Stomach (tissue), 9 donors: ENCODE measurements around the gene GPR61. TPM values are rescaled to one million over a fixed set of nuclear protein-coding genes. Genes with fewer than 3 reads are reported as not detected.
A peak's percentile ranks its signal among the peaks of the same experiment; 100 is the strongest.

Experiments
- DNase-seq, 2 donors: peaks; one replicate each; pipeline versions ENCODE4 v3.0.0 to v3.0.0-alpha.2; 2013 to 2019
- H3K27ac ChIP-seq, 5 donors: fragments of 200-600 bp in 4 of 5; sonication (generic) in 4 of 5; one replicate each; pipeline ENCODE4 v1.5.1; 2013 to 2019; ENCODE audit warnings: mild to moderate bottlenecking in 1 of 5, moderate library complexity in 1 of 5
- H3K27me3 ChIP-seq, 3 donors: fragments of 200-600 bp; sonication (generic); one replicate each; pipeline ENCODE4 v1.5.1; 2017 to 2019; ENCODE audit warnings: mixed run types in 1 of 3
- H3K36me3 ChIP-seq, 4 donors: fragments of 200-600 bp; sonication (generic); 1 replicate in 3 of 4; 2 replicates in 1 of 4; pipeline ENCODE4 v1.5.1; 2016 to 2019
- H3K4me1 ChIP-seq, 4 donors: fragments of 200-600 bp; sonication (generic); one replicate each; pipeline ENCODE4 v1.5.1; 2016 to 2019
- H3K4me3 ChIP-seq, 4 donors: fragments of 200-600 bp; sonication (generic) in 3 of 4; one replicate each; pipeline ENCODE4 v1.5.1; 2016 to 2019; ENCODE audit warnings: mild to moderate bottlenecking in 1 of 4
- H3K9me3 ChIP-seq, 4 donors: fragments of 200-600 bp; sonication (generic); one replicate each; pipeline ENCODE4 v1.5.1; 2016 to 2019
- EP300 ChIP-seq: sonication (generic); formaldehyde crosslinking; IDR thresholded peaks from one replicate; pipeline ENCODE4 v1.6.1; 2017; ENCODE audit warnings: antibody characterized with exemption
- POLR2A ChIP-seq, 4 donors: fragments of 450-650 bp; IDR thresholded peaks; one replicate each; pipeline ENCODE4 v1.6.1; 2016; ENCODE audit warnings: antibody characterized with exemption in 4 of 4, control low read depth in 2 of 4, mild to moderate bottlenecking in 1 of 4, moderate library complexity in 1 of 4
- POLR2AphosphoS5 ChIP-seq, 3 donors: sonication (generic); formaldehyde crosslinking; IDR thresholded peaks; one replicate each; pipeline ENCODE4 v1.6.1; 2016; ENCODE audit warnings: antibody characterized with exemption in 3 of 3
- WGBS, 5 donors: extraction: QIAGEN DNeasy Blood & Tissue Kit in 3 of 5; methylation state at CpG; one replicate each; pipeline versions ENCODE4 v1.1.5 to v1.1.7; 2013 to 2018; 5-methylcytosine and 5-hydroxymethylcytosine counted together
- intact Hi-C: fragments of 100-400 bp; cut with DNase I; formaldehyde crosslinking; loops from one replicate; pipeline ENCODE4 v1.15.1; 2023; ENCODE audit warnings: low total_unique reads
- polyA plus RNA-seq, 3 donors: library from polyadenylated mRNA; stranded (reverse); fragments of 200-250 nt; gene quantifications; one replicate each; pipeline ENCODE4 v1.2.3, GENCODE V29; 2013
- total RNA-seq, 5 donors: library from RNA; depleted of rRNA; stranded (reverse); fragments of >200 nt; gene quantifications; one replicate each; pipeline versions ENCODE4 v1.1.0 to v1.2.3, GENCODE V29; 2014 to 2016
- TF ChIP-seq, protein P1 (sequence below), 7 experiments: fragments of 450-650 bp in 4 of 7; fragments of 200-600 bp in 3 of 7; sonication (generic) in 3 of 7; IDR thresholded peaks; one replicate each; pipeline ENCODE4 v1.5.1; 2016 to 2019; ENCODE audit warnings: antibody characterized with exemption in 7 of 7, control low read depth in 2 of 7, mild to moderate bottlenecking in 1 of 7
- donor health status: healthy with polysubstance abuse.
- donor health status: Bipolar disorder and iron deficiency.
- donor health status: healthy.

The GPR61 gene
- total and polyA plus RNA-seq, 8 donors = 0.12 TPM; not detected in 7

DNA sequence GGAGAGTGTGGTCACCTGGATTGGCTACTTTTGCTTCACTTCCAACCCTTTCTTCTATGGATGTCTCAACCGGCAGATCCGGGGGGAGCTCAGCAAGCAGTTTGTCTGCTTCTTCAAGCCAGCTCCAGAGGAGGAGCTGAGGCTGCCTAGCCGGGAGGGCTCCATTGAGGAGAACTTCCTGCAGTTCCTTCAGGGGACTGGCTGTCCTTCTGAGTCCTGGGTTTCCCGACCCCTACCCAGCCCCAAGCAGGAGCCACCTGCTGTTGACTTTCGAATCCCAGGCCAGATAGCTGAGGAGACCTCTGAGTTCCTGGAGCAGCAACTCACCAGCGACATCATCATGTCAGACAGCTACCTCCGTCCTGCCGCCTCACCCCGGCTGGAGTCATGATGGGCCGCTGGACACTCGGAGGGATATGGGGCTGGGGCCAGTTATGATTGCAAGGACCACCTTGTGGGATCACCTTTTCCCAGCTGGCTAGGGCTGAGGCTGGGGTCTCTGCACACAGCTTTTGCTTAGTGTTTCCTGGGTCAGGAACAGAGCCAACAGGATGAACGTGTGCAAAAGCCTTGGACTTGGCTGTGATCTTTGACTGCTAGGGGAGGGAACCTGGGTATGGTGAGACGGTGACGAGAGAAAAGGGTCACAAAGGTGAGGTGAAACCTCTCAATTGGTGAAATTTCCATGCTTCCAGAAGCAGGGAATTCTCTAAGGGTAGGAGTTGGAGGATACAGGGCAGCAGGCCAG is 4.5 kb downstream of the GPR61 start:
- Histone ChIP-seq H3K27me3 (no peaks in the 10 kb centered on the region), H3K9me3 (no peaks in the 10 kb centered on the region), H3K36me3 (no peaks in the 10 kb centered on the region), H3K27ac (no peak overlapping the region), H3K4me1 (peaks cover 9 to 19% (median 14%) of the 10 kb centered on the region in 4 donors), H3K4me3 (no peak overlapping the region)
- intact Hi-C loops = loop anchor here (5.0 to 10.0 kb wide), 2 partner anchors 88 to 231 kb away; no protein-coding TSS in a partner anchor
- TF ChIP-seq POLR2AphosphoS5 (IDR thresholded peaks at IDR 0.05) = no peak
- no peak for TF ChIP-seq POLR2A (IDR thresholded peaks at IDR 0.05)
- TF ChIP-seq, protein P1, sequence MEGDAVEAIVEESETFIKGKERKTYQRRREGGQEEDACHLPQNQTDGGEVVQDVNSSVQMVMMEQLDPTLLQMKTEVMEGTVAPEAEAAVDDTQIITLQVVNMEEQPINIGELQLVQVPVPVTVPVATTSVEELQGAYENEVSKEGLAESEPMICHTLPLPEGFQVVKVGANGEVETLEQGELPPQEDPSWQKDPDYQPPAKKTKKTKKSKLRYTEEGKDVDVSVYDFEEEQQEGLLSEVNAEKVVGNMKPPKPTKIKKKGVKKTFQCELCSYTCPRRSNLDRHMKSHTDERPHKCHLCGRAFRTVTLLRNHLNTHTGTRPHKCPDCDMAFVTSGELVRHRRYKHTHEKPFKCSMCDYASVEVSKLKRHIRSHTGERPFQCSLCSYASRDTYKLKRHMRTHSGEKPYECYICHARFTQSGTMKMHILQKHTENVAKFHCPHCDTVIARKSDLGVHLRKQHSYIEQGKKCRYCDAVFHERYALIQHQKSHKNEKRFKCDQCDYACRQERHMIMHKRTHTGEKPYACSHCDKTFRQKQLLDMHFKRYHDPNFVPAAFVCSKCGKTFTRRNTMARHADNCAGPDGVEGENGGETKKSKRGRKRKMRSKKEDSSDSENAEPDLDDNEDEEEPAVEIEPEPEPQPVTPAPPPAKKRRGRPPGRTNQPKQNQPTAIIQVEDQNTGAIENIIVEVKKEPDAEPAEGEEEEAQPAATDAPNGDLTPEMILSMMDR (IDR thresholded peaks at IDR 0.05) = no peak
- no peak for TF ChIP-seq EP300
- DNase-seq = no peak
- WGBS, 5 donors = 61 to 69% (median 68%) methylated on average over 13 to 14 of the region's 14 CpGs

DNA sequence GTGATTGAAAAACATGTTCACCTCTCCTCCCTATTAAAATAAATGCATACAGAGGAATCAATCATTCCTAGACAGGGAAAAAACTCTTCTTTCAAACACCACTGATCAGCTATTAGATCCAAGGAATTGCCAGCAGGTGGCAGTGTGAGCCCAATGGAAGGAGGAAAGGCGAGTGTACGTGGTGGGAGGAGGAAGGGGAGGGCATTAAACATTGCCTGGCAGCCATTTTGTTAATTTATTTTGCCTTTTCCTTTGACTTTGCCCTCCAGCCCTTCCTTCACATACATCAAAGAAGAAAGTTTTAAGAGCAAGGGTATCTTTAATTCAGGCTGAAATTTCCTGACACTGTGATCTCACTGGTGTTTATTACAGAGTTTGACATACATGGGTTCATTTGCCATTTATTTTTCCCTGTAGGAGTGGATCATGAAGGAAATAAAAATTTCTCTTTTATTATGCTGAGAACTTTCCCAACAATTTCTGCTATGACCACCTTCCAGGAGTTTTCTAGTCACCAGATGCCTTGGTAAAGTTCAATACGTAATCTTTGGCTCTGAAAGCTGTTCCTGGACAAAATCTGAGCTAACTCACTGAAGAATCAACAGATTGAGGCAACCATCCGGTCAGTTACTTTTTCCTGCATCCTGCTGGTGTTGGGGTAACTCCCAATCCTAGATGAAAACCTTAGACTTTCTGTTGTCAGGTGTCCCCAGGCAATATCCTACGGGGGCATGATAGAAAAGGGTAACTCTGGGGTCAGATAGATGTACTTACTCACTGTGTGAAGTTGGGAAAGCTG is 6.8 kb downstream of the GPR61 start:
- TF ChIP-seq POLR2AphosphoS5 (IDR thresholded peaks at IDR 0.05) = peak in 2 of 3 donors; percentile 50 to 87
- TF ChIP-seq, protein P1 (IDR thresholded peaks at IDR 0.05) = peak in 5 of 7 experiments; percentile 65 to 96 (median 80)
- TF ChIP-seq EP300 = no peak
- Histone ChIP-seq H3K27ac (peak overlapping the region; percentile 76 to 98 (median 96)), H3K4me3 (peak overlapping the region; percentile 59 to 94 (median 86))

DNA sequence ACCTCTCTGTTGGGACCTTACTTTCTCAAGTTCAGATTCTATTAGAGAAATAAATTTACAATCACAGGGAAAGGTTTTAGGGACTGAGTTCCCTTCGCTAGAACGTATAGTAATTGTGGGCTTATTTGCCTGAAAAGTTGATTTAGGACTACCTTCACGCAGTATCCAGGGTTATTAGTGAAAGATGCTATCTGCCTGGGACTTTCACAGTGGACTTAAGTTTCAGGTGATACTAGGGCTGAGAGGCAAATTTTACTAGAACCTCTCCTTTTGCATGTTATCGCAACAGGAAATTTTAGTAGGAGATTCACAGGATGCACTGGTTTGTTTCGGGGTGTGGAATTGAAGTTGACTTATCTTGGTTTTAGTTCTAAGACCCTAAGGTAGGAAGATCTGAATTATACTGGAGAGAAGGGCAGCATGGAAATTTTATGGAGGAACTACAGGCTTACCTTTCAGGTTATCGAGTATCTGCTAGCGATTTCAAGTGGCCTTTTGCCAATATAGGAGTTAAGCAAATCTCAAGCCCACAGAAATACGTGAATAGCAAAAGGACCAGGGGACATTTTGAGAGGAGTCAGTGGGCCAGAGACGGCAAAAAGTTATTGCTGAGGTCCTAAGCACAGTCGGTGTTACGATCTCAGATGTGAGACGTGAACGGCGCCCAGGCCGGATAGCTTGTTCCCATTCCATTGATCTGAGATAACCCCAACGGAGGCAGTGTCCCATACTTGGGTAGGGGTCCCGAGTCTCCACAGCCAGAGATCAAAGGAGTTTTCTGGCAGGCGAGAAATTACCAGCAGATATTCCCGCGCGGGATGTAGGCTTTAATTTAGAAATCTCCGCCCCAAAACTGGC is 8.0 kb downstream of the GPR61 start:
- H3K4me3 ChIP-seq = peak overlapping the region; percentile 59 to 94 (median 86)
- H3K4me1 ChIP-seq = peaks cover 18 to 53% (median 37%) of the 10 kb centered on the region in 4 donors
- WGBS, 5 donors = 5 to 9% (median 7%) methylated on average over 21 to 22 of the region's 22 CpGs
- H3K36me3 ChIP-seq = no peaks in the 10 kb centered on the region
- H3K27ac ChIP-seq = peak overlapping the region; percentile 92 to 98 (median 98)
- intact Hi-C loops = loop anchor here (10.0 kb wide), 1 partner anchor 227 kb away; no protein-coding TSS in a partner anchor
- TF ChIP-seq, protein P1 (IDR thresholded peaks at IDR 0.05) = no peak
- TF ChIP-seq POLR2AphosphoS5 (IDR thresholded peaks at IDR 0.05) = no peak
- TF ChIP-seq EP300 = no peak
- no peak for TF ChIP-seq POLR2A (IDR thresholded peaks at IDR 0.05)
- H3K27me3 ChIP-seq = no peaks in the 10 kb centered on the region
- peak; percentile 37 to 70 for DNase-seq
- H3K9me3 ChIP-seq = no peaks in the 10 kb centered on the region

More for the DNA sequence above, 6.8 kb downstream of the GPR61 start:
- WGBS, 5 donors = 17 to 23% (median 19%) methylated on average over 5 of the region's 5 CpGs
- peaks cover 18 to 42% (median 32%) of the 10 kb centered on the region in 4 donors for H3K4me1 ChIP-seq
- H3K36me3 ChIP-seq = no peaks in the 10 kb centered on the region
- intact Hi-C loops = loop anchor here (10.0 kb wide), 1 partner anchor 228 kb away; no protein-coding TSS in a partner anchor
- no peaks in the 10 kb centered on the region for H3K27me3 ChIP-seq
- DNase-seq = peak; percentile 93 to 97
- H3K9me3 ChIP-seq = no peaks in the 10 kb centered on the region
